CD4-positive, alpha-beta T cell treated with Interferon gamma for 1 hour (primary cell): ENCODE data around the gene MAPK1.
A peak's percentile ranks its signal among the peaks of the same experiment; 100 is the strongest.
"Not testable (repeated sequence)": the region's sequence is repeated elsewhere in the genome, so short reads cannot be mapped to it uniquely, and the experiment has no call there.

ENCODE experiments used
- DNase-seq: peaks from one replicate; pipeline ENCODE4 v3.0.0-alpha.2; 2020

MAPK1 gene

DNA sequence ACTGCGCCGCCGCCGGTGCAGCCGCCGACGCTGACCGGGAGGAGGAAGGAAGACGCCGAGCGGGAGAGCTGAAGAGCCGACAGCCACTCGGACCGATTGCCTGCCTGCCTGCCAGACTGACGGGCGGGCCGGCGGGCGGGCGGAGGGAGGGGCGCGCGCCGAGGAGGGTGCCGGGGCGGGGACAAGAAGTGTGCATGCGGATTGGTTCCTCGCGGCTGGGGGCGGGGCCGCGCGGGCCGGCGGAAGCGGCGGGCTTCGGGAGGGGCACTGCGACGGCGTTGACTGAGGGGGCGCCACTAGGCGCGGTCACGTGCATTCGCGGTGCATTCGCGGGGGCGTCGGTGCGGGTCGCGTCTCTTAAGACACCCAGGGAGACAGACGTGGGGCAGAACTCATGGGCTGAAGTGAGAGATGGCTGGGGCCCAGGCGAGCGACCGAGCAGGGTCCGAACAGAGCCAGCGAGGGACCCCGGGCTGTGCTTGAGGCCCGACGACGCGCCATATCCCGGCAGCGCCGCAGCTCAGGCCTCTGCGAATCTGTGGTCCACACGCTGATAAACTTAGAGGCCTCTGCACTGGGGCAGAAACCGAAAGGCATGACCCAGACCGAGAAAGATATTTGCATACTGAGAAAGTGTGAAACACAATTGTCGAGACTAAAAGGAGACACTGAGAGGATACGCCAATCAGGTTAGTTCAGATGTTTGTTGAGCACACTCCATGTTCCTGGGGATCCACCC is at the start of gene MAPK1:
MAPK1 (minus strand) TSS at position 118 of the 739 bp plus-strand sequence. CDS start 205 bp downstream, outside the sequence.
- DNase-seq = peak; percentile 91

DNA sequence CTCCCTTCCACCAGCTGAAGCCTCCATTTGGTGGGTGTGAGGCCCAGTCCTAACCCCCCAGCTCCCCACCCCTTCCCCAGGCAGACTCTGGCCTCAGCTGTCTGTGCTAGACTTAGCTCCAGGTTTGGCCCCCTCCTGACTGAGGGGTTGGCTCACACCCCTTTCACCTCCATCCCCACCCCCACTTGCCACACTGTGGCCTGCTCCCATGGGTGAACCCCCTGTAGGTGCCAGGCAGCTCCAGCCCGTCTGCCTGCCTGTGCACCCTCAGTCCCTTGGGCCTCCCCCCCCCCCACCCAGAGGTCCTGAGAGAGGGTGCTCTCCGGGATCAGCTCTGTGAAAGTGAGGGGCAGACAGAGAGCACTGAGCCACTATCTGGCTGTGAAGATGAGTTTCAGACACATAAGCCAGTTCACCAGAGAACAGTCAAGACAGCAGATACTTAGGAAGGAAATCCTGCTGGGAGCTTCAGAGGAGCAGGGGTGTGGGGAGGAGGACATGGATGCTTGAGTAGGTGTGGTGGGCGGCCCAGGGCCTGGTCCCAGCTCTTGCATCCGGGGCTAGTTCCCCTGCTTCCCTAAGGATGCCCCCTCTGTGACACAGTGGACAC is 49.0 kb upstream of the MAPK1 start:
- no peak for DNase-seq

DNA sequence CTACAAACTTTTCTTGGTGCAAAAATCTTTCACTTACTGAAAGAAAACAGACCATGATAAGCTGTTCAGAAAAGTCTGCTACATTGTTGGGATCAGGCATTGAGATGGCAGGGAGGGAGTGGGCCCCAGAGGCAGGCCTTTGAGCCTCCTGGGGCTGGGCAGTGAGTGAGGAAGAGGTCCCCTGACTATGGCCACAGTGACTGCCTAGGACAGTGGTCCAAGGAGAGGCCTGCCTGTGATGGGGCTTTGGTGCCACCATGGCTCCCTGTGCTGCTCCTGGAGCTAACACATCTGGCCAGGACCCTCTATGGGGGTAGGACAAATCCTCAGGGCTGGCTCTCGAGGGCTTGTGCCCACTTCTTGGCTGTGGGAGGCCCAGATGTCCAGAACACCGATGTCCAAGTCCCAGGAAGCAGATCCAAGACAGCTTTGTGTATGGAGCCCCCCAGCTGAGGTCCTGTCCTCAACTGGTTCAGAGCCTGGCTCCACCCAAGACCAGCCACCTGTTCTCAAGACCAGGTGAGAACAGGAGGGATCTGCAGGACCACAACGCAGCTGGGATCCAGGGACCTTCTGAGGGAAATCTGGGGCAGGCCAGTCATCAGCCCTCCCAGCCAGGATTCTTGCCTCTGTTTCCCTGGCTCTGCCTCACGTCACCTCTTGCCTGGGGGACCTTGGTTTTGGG is 48.3 kb upstream of the MAPK1 start:
- DNase-seq = no peak

DNA sequence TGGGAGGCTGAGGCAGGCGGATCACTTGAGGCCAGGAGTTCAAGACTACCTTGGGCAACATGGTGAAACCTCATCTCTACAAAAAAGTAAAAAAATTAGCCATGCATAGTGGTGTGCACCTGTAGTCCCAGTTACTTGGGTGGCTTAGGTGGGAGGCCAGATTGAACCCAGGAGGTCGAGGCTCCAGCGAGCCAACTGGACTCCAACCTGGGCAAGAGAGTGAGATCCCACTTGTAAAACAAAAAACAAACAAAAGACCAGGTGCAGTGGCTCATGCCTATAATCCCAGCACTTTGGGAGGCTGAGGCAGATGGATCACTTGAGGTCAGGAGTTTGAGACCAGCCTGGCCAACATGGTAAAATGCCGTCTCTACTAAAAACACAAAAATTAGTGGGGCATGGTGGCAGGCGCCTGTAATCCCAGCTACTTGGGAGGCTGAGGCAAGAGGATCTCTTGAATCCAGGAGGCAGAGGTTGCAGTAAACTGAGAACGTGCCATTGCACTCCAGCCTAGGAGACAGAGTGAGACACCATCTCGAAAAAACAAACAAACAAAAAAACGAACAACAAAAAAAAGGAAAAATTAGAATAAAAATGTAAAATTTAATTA is 46.7 kb upstream of the MAPK1 start:
- DNase-seq = not testable (repeated sequence)

DNA sequence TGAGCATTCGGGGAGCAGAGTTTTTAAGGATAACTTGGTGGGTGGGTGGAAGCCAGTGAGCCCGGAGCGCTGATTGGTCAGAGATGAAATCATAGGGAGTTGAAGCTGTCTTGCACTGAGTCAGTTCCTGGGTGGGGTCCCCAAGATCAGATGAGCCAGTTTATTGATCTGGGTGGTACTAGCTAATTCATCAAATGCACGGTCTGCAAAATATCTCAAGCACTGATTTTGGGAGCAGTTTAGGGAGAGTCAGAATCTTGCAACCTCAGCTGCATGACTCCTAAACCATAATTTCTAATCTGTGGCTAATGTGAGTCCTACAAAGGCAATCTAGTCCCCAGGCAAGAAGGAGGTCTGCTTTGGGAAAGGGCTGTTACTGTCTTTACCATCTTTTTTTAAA is 42.9 kb upstream of the MAPK1 start:
- DNase-seq = not testable (repeated sequence)

DNA sequence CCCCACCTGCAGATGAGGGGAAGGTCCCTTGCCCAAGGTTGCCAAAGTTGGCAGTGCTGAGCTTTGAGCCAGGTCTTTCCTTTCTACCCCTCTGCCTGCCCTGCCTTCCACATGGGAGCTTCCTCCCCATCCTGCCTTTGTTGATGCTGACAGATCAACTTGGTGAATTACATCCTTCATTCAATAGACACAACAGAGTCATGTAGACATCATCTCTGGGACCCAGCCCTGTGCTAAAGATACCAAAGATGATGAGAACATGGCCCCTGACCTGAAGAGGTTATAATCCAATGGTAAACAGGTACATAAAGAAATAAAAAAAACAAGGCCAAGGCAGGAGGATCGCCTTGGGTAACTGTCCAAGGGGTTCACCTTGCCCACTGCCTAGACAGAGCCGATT is 42.4 kb upstream of the MAPK1 start:
- no peak for DNase-seq

DNA sequence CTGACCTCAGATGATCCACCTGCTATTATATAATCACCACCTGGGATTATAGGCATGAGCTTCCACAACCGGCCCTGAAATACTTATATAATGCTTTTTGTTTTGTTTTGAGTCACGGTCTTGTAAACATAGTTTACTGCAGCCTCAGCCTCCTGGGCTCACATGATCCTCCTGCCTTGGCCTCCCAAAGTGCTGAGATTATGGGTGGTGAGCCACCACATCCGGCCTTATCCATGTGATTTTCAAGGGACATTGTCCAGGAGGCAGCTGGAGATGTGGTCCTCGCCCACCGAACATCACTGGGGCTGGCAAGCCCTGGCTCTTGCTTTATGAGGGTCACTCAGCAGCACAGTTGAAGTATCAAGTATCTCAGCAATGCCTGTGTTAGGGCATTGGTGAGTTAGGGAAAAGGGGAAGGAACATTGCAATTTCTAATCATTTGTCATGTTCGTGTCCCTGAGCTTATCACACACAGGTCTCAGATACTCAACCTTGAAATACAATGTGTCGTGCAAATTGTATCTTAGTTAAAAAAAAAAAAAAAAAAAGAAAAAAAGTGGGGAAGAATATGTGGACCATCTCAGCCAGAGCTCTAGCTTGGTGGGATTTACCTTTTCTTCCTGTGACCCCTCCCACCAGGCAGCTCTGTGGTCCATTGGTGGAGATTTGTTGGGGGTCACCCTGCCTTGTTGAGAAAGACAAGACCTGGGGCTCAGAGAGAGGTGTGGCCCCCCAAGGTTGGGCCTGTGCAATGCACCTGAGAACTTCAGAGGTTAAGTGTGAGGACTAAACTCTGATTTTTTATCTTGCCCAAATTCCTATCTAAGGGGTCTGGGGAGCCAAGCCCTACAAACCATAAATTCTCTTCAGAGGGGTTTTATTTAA is 40.4 kb upstream of the MAPK1 start:
- DNase-seq = no peak

DNA sequence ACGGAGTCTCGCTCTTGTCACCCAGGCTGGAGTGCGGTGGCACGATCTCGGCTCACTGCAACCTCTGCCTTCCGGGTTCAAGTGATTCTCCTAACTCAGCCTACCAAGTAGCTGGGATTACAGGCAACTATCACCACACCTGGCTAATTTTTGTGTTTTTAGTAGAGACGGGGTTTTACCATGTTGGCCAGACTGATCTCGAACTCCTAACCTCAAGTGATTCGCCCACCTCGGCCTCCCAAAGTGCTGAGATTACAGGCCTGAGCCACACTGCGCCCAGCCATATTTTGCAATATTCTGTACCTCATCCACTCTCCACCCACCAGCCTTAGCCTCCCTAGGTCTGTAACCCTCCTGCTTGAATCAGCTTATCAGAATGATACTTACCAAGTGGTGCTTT is 37.8 kb upstream of the MAPK1 start:
- not testable (repeated sequence) for DNase-seq

DNA sequence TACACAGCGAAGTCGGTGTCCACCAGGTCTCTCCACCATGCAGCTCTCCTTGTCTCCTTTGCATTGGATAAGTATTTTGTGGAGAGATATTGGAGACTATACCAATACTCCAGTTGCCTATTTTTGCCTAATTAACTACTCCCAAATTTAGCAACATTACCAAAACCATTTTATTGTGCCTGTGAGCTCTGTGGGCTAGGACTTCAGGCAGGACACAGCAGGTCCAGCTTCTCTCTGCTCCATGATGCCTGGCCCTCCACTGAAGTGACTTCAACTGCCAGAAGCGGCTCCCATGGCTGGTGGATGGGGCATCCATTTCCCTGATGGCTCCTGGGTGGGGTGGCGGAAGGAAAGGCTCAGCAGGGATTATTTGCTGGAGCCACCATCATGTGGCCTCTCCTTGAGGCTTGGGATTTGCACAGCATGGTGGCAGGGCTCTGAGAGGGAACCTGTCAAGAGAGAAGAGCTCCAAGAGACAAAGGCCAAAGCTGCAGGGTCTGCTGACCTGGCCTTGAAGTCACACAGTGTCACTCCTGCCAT is 36.9 kb upstream of the MAPK1 start:
- no peak for DNase-seq

DNA sequence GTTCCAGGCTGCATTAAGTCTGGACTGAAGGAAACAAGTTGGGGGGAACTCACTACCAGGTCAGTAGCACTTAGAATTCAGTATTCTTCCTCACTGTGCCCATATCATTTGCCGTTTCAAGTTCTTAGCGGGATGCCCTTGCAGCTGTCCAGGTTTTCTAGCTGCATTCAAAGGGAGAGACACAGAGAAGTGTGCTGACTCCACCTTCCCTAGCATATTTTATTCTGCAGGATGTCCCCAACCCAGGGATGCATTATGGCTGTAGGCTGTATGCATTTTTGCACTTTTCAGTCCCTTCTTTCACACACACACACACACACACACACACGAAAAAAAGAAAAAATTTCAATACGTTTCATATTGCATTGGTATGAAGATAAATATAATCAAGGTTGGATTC is 35.8 kb upstream of the MAPK1 start:
- no peak for DNase-seq

DNA sequence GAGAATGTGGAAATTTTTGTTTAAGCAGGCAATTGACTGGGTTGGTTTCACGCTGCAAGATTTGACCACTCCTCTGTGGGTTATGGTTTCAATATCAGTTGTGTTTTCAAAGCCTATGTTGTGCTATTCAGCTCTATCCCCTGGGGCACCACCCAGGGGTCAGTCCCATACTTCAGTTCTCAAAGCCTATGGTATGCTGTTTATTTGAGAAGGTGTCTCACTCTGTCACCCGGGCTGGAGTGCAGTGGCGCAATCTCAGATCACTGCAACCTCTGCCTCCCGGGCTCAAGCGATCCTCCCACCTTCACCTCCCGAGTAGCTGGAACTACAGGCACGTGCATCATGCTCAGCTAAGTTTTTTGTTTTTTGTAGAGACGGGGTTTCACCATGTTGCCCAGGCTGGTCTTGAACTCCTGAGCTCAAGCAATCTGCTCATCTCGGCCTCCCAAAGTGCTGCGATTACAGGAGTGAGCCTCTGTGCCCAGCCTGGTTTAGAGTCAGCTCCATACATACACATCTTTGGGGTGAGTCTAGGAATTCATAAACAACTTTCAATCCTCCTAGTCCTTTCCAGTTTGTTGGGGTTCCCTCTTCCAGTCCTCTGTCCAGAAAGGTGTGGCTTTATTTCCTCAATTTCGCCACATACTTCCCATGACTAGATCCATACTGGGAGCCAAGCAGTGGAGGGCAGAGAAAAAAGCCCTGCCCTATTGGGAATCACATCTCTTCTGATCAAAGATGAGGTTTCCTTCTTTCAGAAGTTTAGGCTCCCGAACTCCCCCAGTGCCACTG is 35.0 kb upstream of the MAPK1 start:
- DNase-seq = no peak

DNA sequence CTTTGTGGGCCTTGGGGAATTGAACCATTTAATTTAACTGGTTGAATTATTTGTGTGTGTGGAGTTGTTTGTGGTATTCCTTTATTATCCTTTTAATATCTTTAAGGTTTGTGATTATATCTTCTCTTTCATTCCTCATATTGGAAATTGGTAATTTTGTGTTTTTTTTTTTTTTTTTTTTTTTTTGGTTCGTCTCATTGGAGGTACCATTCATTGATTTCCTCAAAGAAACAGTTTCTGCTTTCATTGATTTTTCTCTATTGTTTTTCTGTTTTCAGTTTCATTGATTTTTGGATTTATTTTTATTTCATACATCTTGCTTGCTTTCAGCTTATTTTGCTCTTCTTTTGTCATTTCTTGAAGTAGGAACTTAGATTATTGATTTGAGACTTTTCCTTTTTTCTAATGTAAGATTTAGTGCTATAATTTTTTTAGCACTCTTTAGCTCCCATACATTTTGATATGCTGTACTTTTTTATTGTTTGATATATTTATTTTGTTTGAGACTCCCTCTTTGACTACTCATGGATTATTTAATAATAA is 31.0 kb upstream of the MAPK1 start:
- no peak for DNase-seq

DNA sequence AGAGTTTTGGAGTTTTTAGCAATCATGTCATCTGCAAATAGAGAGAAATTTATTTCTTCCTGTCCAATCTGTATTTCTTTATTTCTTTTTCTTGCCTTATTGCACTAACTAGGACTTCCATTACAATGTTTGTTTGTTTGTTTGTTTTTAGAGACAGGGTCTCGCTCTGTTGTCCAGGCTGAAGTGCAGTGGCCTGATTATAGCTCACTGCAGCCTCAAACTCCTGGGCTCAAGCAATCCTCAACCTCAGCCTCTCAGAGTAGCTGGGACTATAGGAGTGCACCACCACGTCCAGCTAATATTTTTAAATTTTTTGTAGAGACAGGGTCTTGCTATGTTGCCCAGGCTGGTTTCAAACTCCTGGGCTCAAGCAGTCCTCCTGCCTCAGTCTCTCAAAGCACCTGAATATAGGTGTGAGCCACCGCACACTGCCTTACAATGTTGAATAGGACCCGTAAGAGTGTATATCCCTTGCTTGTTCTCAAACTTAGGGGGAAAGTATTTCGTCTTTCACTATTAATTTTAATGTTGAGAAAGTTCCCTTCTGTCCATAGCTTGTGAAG is 29.6 kb upstream of the MAPK1 start:
- DNase-seq = no peak

DNA sequence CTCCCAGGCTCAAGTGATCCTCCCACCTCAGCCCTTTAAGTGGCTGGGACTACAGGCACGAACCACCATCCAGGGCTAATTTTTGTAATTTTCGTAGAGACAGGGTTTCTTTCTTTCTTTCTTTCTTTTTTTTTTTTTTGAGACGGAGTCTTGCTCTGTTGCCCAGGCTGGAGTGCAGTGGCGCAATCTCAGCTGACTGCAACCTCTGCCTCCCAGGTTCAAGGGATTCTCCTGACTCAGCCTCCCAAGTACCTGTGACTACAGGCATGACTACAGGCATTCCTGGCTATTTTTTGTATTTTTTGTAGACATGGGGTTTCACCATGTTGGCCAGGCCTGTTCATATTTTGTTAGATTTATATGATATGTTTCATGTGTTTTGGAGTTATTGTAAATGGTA is 28.8 kb upstream of the MAPK1 start:
- DNase-seq = not testable (repeated sequence)

DNA sequence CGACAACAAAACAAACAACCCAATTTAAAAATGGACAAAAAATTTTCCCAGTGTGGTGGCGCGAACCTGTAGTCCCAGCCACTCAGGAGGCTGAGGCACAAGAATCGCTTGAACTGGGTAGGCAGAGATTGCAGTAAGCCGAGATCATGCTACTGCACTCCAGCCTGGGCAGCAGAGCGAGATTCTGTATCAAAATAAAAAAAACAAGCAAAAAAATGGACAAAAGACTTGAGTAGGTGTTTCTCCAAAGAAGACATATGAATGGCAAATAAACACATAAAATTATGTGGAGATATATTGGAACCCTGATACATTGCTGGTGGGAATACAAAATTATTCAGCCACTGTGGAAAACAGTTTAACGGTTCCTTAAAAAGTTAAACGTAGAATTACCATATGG is 27.4 kb upstream of the MAPK1 start:
- DNase-seq = no peak

DNA sequence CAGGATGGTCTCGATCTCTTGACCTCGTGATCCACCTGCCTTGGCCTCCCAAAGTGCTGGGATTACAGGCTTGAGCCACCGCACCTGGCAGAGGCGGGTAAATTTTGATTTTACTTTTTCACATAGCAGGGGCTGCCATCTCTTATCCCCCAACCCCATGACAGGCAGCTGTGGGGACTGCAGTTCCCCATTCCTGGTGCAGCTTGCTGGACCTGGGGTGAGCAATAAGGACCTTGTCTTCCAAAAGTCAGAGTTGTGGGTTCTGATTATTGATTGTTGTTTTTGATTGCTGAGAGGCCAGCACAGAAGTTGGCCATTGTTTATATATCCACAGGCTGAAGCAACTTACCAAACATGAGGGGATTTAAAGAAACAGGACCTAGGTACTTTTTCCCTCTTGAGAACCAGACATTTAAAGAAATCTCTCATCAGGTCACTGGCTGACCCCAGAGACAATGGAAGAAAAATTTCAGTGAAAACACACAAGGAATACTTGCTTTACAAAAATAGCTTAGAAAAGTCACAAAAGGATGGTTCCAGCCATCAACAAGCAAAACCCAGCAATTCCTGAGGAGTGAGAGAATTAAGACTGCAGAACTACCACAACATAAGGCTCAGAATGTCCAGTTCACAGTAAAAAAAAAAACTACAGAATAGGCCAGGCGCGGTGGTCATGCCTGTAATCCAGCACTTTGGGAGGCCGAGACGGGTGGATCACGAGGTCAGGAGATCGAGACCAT is 22.0 kb upstream of the MAPK1 start:
- no peak for DNase-seq

DNA sequence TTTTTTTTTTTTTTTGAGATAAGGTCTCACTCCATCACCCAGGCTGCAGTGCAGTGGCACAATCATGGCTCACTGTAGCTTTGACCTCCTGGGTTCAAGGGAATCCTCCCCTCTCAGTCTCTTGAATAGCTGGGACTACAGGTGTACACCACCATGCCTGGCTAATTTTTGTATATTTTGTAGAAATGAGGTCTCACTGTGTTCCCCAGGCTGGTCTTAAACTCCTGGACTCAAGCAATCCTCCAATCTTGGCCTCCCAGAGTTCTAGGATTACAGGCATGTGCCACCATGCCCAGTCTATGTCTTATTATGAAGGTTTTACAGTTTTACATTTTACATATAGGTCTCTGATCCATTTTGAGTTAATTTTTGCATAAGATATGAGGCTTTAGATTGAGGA is 20.4 kb upstream of the MAPK1 start:
- DNase-seq = no peak

DNA sequence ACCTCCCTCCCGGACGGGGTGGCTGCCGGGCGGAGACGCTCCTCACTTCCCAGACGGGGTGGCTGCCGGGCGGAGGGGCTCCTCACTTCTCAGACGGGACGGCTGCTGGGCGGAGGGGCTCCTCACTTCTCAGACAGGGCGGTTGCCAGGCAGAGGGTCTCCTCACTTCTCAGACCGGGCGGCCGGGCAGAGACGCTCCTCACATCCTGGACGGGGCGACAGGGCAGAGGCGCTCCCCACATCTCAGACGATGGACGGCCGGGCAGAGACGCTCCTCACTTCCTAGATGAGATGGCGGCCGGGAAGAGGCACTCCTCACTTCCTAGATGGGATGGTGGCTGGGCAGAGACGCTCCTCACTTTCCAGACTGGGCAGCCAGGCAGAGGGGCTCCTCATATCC is 16.5 kb upstream of the MAPK1 start:
- DNase-seq = not testable (repeated sequence)

DNA sequence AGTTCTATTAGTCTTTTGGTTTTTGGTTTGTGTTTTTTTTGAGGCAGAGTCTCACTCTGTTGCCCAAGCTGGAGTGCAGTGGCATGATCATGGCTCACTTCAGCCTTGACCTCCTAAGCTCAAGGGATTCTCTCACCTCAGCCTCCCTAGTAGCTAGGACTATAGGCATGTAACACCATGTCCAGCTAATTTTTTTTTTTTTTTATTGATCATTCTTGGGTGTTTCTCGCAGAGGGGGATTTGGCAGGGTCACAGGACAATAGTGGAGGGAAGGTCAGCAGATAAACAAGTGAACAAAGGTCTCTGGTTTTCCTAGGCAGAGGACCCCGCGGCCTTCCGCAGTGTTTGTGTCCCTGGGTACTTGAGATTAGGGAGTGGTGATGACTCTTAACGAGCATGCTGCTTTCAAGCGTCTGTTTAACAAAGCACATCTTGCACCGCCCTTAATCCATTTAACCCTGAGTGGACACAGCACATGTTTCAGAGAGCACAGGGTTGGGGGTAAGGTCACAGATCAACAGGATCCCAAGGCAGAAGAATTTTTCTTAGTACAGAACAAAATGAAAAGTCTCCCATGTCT is 15.4 kb upstream of the MAPK1 start:
- DNase-seq = not testable (repeated sequence)
